SK-N-SH (cell line): Measurements from ENCODE around the gene FCHO1. TPM values are rescaled to one million over a fixed set of nuclear protein-coding genes. Genes with fewer than 3 reads are reported as not detected.
"Not testable (repeated sequence)": the region's sequence is repeated elsewhere in the genome, so short reads cannot be mapped to it uniquely, and the experiment has no call there.

Experiments used
- CTCF ChIA-PET: fragments of 300-600, 350-600 bp; formaldehyde crosslinking; extraction: SDS; loops from one replicate; lab custom pipeline; 2021; lab: Yijun Ruan, JAX
- POLR2A ChIA-PET: fragments of 350-600 bp; sonication (Branson Sonifier 250); formaldehyde crosslinking; extraction: SDS; loops from one replicate; lab custom pipeline; 2020; ENCODE audit warnings: antibody characterized with exemption, inconsistent platforms; lab: Yijun Ruan, JAX
- DNase-seq: peaks from one replicate; pipeline ENCODE4 v3.0.0; 2012
- H2AFZ ChIP-seq: fragments of 200-600 bp; sonication (generic); 2 replicates; pipeline ENCODE4 v1.8.1; 2016; ENCODE audit warnings: antibody characterized with exemption, mild to moderate bottlenecking, low read depth
- H3F3A ChIP-seq: fragments of 200-600 bp; sonication (generic); replicated peaks from 2 replicates; pipeline ENCODE3; 2016; ENCODE audit warnings: antibody characterized with exemption, mild to moderate bottlenecking; ENCODE audit not compliant: insufficient read depth
- H3K27ac ChIP-seq, 2 experiments: fragments of 200-500 bp in 1 of 2; fragments of 200-600 bp in 1 of 2; sonication (Bioruptor generic) in 1 of 2; sonication (generic), shearing (Covaris generic) in 1 of 2; 2 replicates each; pipeline versions ENCODE4 v1.5.1 to v1.6.1; 2014 to 2016; ENCODE audit warnings: low read depth in 2 of 2, inconsistent platforms in 1 of 2, low read length in 1 of 2, mild to moderate bottlenecking in 1 of 2, mixed read lengths in 1 of 2
- H3K27me3 ChIP-seq: fragments of 200-600 bp; sonication (generic), shearing (Covaris generic); 2 replicates; pipeline ENCODE4 v1.6.1; 2016; ENCODE audit warnings: mixed run types; ENCODE audit not compliant: insufficient read depth
- H3K36me3 ChIP-seq, 2 experiments: fragments of 200-500 bp in 1 of 2; fragments of 200-600 bp in 1 of 2; sonication (Bioruptor generic) in 1 of 2; sonication (generic) in 1 of 2; replicated peaks in 1 of 2; 2 replicates each; pipeline versions ENCODE3 to v1.5.1; 2014 to 2016; ENCODE audit warnings: low read length in 1 of 2, mild to moderate bottlenecking in 1 of 2; ENCODE audit not compliant: insufficient read depth in 2 of 2, control insufficient read depth in 1 of 2
- H3K4me1 ChIP-seq, 2 experiments: fragments of 200-500 bp in 1 of 2; fragments of 200-600 bp in 1 of 2; sonication (Bioruptor generic) in 1 of 2; sonication (generic), shearing (Covaris generic) in 1 of 2; 2 replicates each; pipeline versions ENCODE4 v1.5.1 to v1.6.1; 2014 to 2016; ENCODE audit warnings: low read depth in 1 of 2, low read length in 1 of 2, mixed run types in 1 of 2; ENCODE audit not compliant: insufficient read depth in 2 of 2, control insufficient read depth in 1 of 2
- H3K4me2 ChIP-seq: fragments of 200-600 bp; sonication (generic), shearing (Covaris generic); 2 replicates; pipeline ENCODE4 v1.6.1; 2017; ENCODE audit warnings: mixed run types
- H3K4me3 ChIP-seq, 2 experiments: fragments of 200-500 bp in 1 of 2; fragments of 200-600 bp in 1 of 2; sonication (Bioruptor generic) in 1 of 2; sonication (generic), shearing (Covaris generic) in 1 of 2; 2 replicates each; pipeline versions ENCODE4 v1.5.1 to v1.8.1; 2014 to 2016; ENCODE audit warnings: low read depth in 2 of 2, inconsistent platforms in 1 of 2, low read length in 1 of 2, mild to moderate bottlenecking in 1 of 2, mixed read lengths in 1 of 2, moderate library complexity in 1 of 2
- H3K79me2 ChIP-seq: fragments of 200-600 bp; sonication (generic); 2 replicates; pipeline ENCODE4 v1.8.1; 2017; ENCODE audit warnings: mild to moderate bottlenecking; ENCODE audit not compliant: insufficient read depth
- H3K9ac ChIP-seq: fragments of 200-600 bp; sonication (generic); 2 replicates; pipeline ENCODE4 v1.6.1; 2017; ENCODE audit warnings: mixed run types
- H3K9me2 ChIP-seq: fragments of 200-600 bp; sonication (generic); 2 replicates; pipeline ENCODE4 v1.6.1; 2017; ENCODE audit warnings: mixed run types
- H3K9me3 ChIP-seq: fragments of 200-600 bp; sonication (generic); 2 replicates; pipeline ENCODE4 v1.6.1; 2017; ENCODE audit warnings: mixed run types, mild to moderate bottlenecking, moderate library complexity
- H4K20me1 ChIP-seq: fragments of 200-600 bp; sonication (generic); 2 replicates; pipeline ENCODE4 v1.6.1; 2017; ENCODE audit warnings: mild to moderate bottlenecking, mixed run types; ENCODE audit not compliant: insufficient read depth
- EP300 ChIP-seq, 2 experiments: IDR thresholded peaks; 2 replicates each; pipeline versions ENCODE4 v1.4.0 to v1.6.1; 2012; ENCODE audit warnings: borderline replicate concordance in 1 of 2, low read depth in 1 of 2, low read length in 1 of 2
- FOSL2 ChIP-seq: IDR thresholded peaks from 2 replicates; pipeline ENCODE4 v1.4.0; 2012; ENCODE audit warnings: low read depth, mild to moderate bottlenecking, moderate library complexity, borderline replicate concordance
- GABPA ChIP-seq: IDR thresholded peaks from 2 replicates; pipeline ENCODE4 v1.4.0; 2012; ENCODE audit warnings: low read depth, mild to moderate bottlenecking
- GATA2 ChIP-seq: sonication (generic); formaldehyde crosslinking; IDR thresholded peaks from 2 replicates; pipeline ENCODE4 v1.5.0; 2020; ENCODE audit warnings: mild to moderate bottlenecking, missing genetic modification reagents
- NFIC ChIP-seq: IDR thresholded peaks from 2 replicates; pipeline ENCODE4 v1.4.0; 2012; ENCODE audit warnings: borderline replicate concordance
- RXRA ChIP-seq: IDR thresholded peaks from 2 replicates; pipeline ENCODE4 v1.4.0; 2012; ENCODE audit warnings: low read depth, mild to moderate bottlenecking, borderline replicate concordance
- SIN3A ChIP-seq: IDR thresholded peaks from 2 replicates; pipeline ENCODE4 v1.6.1; 2012; ENCODE audit warnings: low read depth, mild to moderate bottlenecking, low read length, moderate library complexity, borderline replicate concordance
- YY1 ChIP-seq: IDR thresholded peaks from 2 replicates; pipeline ENCODE4 v1.4.0; 2012; ENCODE audit warnings: low read depth, mild to moderate bottlenecking
- WGBS: methylation state at CpG from one replicate; pipeline ENCODE4 v1.1.6; 2017; ENCODE audit warnings: low lambda C conversion rate; 5-methylcytosine and 5-hydroxymethylcytosine counted together
- polyA plus RNA-seq, 3 experiments: library from polyadenylated mRNA; depleted of rRNA; stranded (reverse); fragments of >200 nt; gene quantifications; 2 replicates each; pipeline ENCODE4 v1.2.3, GENCODE V29; 2012

The FCHO1 gene
- polyA plus RNA-seq, 1 of the 3 experiments (the other 2 are of a cell fraction) = 0.71 TPM

- TF ChIP-seq SIN3A = no peak
- TF ChIP-seq EP300 (IDR thresholded peaks at IDR 0.05; ENCODE audit: borderline replicate concordance in 1 of 2, low read depth in 1 of 2, low read length in 1 of 2) = no peak
- TF ChIP-seq GABPA = no peak
- TF ChIP-seq YY1 = no peak
These were observed 24.1 kb downstream of the FCHO1 start (continued) for GRCh38 chr19:17775245-17775927.

GRCh38 chr19:17775991-17776803 is 24.9 kb downstream of the FCHO1 start:
- Histone ChIP-seq H3K4me2 (no peak overlapping the region), H3K4me3 (no peak overlapping the region), H3K4me1 (no peaks in the 10 kb centered on the region), H3K27ac (no peak overlapping the region), H3K9me3 (no peaks in the 10 kb centered on the region), H2AFZ (no peak overlapping the region), H3K9ac (no peak overlapping the region), H3K9me2 (no peaks in the 10 kb centered on the region), H3K79me2 (no peaks in the 10 kb centered on the region), H3K36me3 (no peaks in the 10 kb centered on the region), H3F3A (no peaks in the 10 kb centered on the region), H4K20me1 (no peaks in the 10 kb centered on the region), H3K27me3 (no peaks in the 10 kb centered on the region)
- 57% methylated on average over 12 of the region's 27 CpGs for WGBS
- no peak for TF ChIP-seq RXRA
- TF ChIP-seq FOSL2 = no peak
- no peak for TF ChIP-seq NFIC
- TF ChIP-seq GATA2 (CRISPR knock-in tag) = no peak
- no peak for DNase-seq
- POLR2A ChIA-PET = no interaction called here
- CTCF ChIA-PET = interaction anchor here (0.6 to 3.6 kb wide), 9 partner anchors 8 to 79 kb away, joined by 3 to 24 read pairs (median 5); no protein-coding TSS in a partner anchor

- H3K4me2 ChIP-seq, H3F3A ChIP-seq, H3K79me2 ChIP-seq, H3K9ac ChIP-seq, H3K9me3 ChIP-seq, H4K20me1 ChIP-seq, H3K27me3 ChIP-seq, POLR2A ChIA-PET, DNase-seq, H3K27ac ChIP-seq, H3K4me1 ChIP-seq, H2AFZ ChIP-seq, H3K36me3 ChIP-seq, H3K4me3 ChIP-seq, H3K9me2 ChIP-seq: not testable (repeated sequence)
- CTCF ChIA-PET = interaction anchor here (0.7 to 1.0 kb wide), 2 partner anchors 30 to 73 kb away, joined by 3 read pairs; no protein-coding TSS in a partner anchor
- WGBS = 96% methylated on average over 8 of the region's 10 CpGs
These were observed 26.6 kb downstream of the FCHO1 start for GRCh38 chr19:17777840-17778239.
